Astrocyte of the spinal cord (primary cell): ENCODE measurements around the gene CCDC110.
"Not testable (repeated sequence)": the region's sequence is repeated elsewhere in the genome, so short reads cannot be mapped to it uniquely, and the experiment has no call there.

ENCODE experiments used
- DNase-seq: peaks from one replicate; pipeline ENCODE4 v3.0.0; 2011; ENCODE audit warnings: low read depth, low spot score
- H3K4me3 ChIP-seq: 2 replicates; pipeline ENCODE4 v1.5.1; 2011; ENCODE audit warnings: low read depth, mild to moderate bottlenecking, low read length, moderate library complexity
- in situ Hi-C: cut with HindIII; loops from 2 replicates; pipeline ENCODE4 v1.10.0; 2017; ENCODE audit warnings: low sequenced_read_pairs
- TF ChIP-seq, protein P1 (sequence below): IDR thresholded peaks from 2 replicates; pipeline ENCODE4 v1.5.1; 2012; ENCODE audit warnings: low read depth, mild to moderate bottlenecking, low read length, inconsistent platforms

Gene CCDC110

DNA sequence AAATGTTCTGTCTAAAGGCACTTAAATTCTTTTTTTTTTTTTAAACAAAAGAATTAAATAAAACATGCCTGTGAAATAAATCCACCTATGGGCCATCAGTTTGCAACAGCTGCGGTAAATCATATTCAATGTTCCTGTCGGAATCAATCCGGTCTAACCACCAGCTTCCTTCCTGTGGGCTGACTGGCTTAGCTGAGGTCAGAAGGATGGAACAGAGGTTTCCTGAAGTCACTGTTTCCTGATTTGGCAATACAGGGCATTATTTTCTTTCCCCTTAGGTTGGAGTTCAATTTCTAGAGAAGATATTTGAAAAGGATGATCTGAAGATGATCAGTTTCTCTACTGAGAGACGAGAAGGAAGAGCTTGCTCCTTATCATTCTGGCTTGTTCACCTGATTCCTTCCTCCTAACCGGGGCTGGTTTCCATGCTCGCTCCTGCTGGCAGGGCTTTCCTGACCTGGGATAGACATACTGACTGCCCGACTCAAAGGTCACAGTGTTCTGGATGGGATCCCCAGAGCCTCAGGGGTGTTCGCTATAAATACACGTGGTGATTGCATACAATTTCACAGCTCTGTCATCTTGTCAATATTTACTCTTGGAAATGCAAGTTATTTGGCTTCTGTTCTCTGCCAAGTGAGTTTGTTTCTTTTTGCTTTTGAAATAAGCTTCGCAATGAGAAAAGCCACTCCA is 42.1 kb upstream of the CCDC110 start:
- H3K4me3 ChIP-seq: no peak overlapping the region
- DNase-seq: no peak
- in situ Hi-C loops: no loop called here
- TF ChIP-seq, protein P1, sequence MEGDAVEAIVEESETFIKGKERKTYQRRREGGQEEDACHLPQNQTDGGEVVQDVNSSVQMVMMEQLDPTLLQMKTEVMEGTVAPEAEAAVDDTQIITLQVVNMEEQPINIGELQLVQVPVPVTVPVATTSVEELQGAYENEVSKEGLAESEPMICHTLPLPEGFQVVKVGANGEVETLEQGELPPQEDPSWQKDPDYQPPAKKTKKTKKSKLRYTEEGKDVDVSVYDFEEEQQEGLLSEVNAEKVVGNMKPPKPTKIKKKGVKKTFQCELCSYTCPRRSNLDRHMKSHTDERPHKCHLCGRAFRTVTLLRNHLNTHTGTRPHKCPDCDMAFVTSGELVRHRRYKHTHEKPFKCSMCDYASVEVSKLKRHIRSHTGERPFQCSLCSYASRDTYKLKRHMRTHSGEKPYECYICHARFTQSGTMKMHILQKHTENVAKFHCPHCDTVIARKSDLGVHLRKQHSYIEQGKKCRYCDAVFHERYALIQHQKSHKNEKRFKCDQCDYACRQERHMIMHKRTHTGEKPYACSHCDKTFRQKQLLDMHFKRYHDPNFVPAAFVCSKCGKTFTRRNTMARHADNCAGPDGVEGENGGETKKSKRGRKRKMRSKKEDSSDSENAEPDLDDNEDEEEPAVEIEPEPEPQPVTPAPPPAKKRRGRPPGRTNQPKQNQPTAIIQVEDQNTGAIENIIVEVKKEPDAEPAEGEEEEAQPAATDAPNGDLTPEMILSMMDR: no peak

DNA sequence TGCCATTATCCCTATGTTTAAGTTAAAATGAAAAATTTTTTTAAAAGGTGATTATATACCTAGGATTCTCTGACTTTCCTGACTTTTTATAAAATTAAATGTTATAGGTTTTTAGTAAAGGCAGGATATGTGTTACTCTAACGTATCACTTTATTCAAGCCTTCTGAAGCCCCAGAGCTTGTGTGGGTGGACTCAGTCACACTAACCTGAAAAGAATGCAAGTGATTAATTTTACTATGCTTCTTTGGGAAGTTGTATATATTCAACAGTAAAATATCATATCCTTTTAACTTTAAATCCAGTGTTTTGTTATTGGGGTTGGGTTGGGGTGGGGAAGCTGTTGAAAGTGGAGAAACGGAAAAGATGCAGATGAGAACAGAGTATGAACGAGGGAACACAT is 41.0 kb upstream of the CCDC110 start:
- H3K4me3 ChIP-seq: no peak overlapping the region
- in situ Hi-C loops: no loop called here
- TF ChIP-seq, protein P1: no peak
- DNase-seq: peak; percentile 50

DNA sequence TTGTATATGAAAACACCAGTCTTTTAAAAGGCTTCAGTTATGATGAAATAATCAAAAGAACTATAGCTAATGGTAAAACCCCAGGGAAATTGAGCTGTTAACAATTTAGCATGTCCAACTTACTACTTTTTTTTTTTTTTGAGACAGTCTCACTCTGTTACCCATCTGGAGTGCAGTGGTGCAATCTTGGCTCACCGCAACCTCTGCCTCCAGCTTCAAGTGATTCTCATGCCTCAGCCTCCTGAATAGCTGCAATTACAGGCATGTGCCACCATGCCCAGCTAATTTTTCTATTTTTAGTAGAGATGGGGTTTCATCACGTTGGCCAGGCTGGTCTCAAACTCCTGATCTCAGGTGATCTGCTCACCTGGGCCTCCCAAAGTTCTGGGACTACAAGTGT is 39.7 kb upstream of the CCDC110 start:
- DNase-seq, H3K4me3 ChIP-seq, in situ Hi-C loops: not testable (repeated sequence)

DNA sequence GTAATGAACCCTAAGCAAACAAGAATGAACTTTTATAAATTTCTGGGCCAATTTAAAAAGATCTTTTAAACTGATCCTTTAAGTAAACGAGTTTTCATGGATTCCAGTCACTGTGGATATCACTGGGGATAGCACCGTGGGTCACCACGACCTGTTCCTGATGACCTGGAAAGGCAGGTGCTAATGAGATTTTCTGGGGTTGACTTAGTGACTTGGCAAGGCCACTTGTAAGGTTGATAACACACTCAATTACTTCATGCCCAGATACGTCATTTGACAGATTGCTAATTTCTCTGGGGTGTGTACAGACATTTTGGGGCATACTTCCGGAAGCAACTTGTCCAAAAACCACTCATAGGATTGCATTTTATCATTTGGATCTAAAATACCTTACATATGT is 39.3 kb upstream of the CCDC110 start:
- TF ChIP-seq, protein P1: no peak
- DNase-seq: no peak
- no peak overlapping the region for H3K4me3 ChIP-seq
- in situ Hi-C loops: no loop called here

DNA sequence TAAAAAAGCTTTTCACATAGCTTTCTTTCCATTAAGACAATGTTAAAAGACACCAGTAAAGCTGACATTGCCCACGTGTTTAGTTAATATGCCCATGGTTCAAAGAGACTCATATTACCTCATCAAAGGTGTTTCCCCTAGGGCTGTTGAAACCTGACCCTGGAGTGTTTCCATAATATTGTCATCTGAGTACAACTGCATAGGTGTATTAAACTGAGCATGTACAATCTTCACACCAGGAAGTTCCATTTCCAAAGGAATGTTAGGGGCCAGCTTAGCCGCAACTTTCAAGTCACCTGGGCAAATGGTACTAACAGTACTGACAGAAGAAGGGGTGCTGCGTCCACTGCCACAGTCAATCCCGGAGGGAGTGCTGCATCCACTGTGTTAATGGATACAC is 36.6 kb upstream of the CCDC110 start:
- no peak overlapping the region for H3K4me3 ChIP-seq
- TF ChIP-seq, protein P1: no peak
- no peak for DNase-seq
- in situ Hi-C loops: no loop called here

DNA sequence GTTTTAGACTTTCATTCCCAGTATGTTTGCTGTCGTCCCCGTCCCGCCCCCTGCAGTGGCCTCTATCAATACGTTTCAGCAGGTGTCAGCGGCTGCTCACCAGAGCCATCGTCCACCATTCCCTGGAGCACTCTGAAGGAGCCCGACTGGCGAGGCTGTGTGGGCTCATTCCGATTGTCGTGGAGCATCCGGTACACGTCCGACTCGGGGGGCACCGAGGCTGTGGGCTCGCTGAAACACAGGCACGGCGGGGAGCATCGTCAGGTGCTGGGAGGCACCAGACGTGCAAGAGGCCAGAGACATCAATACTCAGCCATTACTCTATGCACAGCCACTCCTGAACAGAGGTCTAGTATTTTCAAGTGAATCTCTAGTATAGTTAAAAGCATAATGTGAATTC is 34.9 kb upstream of the CCDC110 start:
- TF ChIP-seq, protein P1: no peak
- no peak for DNase-seq
- in situ Hi-C loops: no loop called here
- no peak overlapping the region for H3K4me3 ChIP-seq

DNA sequence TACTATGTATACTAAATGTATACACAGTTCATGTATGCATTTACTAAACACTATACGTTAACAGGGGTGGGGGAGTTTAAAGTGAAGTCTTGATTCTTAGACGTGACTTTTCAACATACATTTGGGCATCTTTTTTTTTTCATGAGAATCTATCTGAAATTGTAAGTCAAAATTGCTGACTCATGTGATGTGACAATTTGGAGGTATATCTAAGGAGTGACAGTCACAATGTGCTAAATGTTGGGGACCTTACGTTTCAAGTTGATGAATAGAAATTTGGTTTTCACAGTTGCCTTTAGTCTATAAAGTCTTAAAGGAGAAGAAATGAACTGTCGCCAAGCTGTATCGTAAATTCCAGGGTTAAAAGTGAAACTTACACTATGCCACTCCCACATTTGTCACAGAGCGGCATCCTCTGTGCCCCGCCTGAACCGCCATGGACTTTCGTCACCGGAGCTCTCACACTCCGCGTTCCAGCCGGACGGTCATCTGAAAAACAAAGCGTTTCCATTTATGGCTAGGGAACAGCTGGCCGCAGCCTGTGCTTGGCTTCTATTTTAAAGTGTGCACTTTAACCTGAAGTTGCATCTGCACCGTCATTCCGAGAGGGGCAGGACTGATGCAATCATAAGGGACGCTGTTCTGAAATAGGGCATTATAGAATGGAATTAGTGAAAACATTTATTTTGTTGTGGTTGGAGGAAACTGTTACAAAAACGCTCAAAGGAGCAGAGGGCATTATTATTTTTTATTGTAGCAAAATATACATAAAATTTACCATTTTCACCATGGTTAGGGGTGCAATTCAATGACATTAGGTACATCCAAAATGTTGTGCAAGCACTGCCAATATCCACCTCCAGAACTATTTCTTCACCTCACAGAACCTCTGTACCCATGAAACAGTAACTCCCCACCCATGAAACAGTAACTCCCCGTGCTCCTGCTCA is 32.8 kb upstream of the CCDC110 start:
- in situ Hi-C loops: no loop called here
- peak; percentile 33 for DNase-seq
- peak overlapping the region; percentile 4 for H3K4me3 ChIP-seq
- TF ChIP-seq, protein P1: no peak
